ENCODE measurements around the gene TEDC2.

Gene TEDC2

DNA sequence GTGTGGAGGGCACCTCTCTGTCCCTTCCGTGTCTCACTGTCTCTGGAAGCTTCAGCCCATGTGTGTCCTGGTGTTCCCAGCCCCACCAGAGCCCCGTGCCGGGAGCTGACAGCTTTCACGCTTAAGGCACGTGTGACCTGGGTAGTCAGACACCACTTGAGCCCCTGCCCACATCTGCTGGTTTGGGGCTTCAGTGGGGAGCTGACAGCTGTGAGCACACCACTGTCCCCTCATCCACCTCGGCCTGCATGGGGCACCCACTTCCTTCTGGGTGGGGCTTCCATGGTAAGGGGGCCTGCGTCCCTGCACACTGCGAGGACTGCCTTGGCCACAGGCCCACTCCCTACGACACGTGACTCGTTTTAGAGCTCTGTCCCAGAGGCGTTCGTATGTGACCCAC, 2.6 kb upstream of the TEDC2 start:
- Histone ChIP-seq H3K27me3 (ENCODE audit: control insufficient read depth in 1 of 2, insufficient read depth in 2 of 2, low read length in 2 of 2) (no peaks in the 10 kb centered on the region), H3K36me3 (ENCODE audit: insufficient read depth, low read length) (no peaks in the 10 kb centered on the region), H3K9ac (ENCODE audit: low read length) (no peak overlapping the region), H3K4me3 (ENCODE audit: low read depth in 1 of 2, low read length in 2 of 2) (no peak overlapping the region), H3K27ac (ENCODE audit: low read depth, low read length) (no peak overlapping the region), H3K9me3 (ENCODE audit: low read length) (no peaks in the 10 kb centered on the region), H3K4me1 (ENCODE audit: insufficient read depth, low read length) (peaks cover 13% of the 10 kb centered on the region)

DNA sequence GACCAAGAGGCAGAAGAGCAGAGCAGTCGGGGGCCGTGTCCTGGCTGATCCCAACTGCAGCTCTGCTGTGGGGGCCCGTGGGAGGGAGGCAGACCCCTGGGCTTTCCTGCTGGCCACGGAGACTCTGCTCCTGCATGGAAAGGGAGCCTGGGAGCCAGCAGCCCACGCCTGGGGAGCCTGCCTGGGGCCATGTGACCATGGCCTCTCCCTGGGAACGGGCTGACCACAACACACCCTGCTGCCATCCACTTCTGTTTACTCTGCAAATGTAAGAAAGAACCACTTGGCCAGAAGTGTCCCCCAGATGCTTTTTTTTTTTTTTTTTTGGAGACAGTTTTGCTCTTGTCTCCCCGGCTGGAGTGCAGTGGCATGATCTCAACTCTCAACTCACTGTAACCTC, 2.0 kb upstream of the TEDC2 start:
- Histone ChIP-seq H3K4me3 (ENCODE audit: low read depth in 1 of 2, low read length in 2 of 2) (no peak overlapping the region), H3K36me3 (ENCODE audit: insufficient read depth, low read length) (no peaks in the 10 kb centered on the region), H3K9ac (ENCODE audit: low read length) (no peak overlapping the region), H3K9me3 (ENCODE audit: low read length) (no peaks in the 10 kb centered on the region), H3K27me3 (ENCODE audit: control insufficient read depth in 1 of 2, insufficient read depth in 2 of 2, low read length in 2 of 2) (no peaks in the 10 kb centered on the region), H3K27ac (ENCODE audit: low read depth, low read length) (no peak overlapping the region), H3K4me1 (ENCODE audit: insufficient read depth, low read length) (peaks cover 13% of the 10 kb centered on the region)

DNA sequence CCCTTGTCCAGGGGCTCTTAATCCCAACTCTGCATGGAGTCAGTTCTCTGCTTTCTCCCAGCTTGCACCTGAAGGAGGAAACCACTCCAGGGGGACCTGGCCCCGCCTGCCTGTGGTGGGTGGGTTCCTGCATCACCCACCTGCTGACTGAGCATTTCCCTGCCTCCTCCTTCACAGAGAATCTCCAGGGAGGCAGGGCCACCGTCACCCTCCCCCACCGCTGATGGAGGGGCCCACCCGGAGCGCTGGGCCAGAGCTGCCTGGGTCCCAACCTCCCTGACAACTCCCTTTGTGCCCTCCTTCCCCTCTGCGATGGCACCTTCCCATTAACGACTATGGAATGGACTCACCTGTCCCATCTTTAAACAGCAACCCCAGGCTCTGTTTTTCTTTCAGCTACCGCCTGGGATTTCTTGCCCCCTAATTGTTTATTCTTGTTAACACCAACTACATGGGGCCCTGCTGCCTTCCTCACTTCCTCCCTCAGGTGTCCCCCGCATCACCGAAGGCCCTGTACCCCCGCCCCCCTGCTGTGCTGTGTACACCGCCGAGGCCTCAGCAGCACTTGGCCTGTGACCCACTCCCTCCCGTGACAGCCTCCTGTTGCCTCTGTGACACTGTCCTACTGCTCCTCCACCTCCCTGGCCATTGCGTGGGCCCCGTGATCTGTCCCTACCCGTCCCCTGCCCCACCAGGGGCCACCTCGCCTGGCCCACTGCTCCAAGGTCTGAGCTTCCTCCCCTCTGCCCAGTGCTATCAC, 842 bp upstream of the TEDC2 start:
- Histone ChIP-seq H3K4me3 (ENCODE audit: low read depth in 1 of 2, low read length in 2 of 2) (peak overlapping the region; percentile 85 to 88), H3K9me3 (ENCODE audit: low read length) (no peaks in the 10 kb centered on the region), H3K9ac (ENCODE audit: low read length) (no peak overlapping the region), H3K4me1 (ENCODE audit: insufficient read depth, low read length) (peaks cover 13% of the 10 kb centered on the region), H3K27ac (ENCODE audit: low read depth, low read length) (no peak overlapping the region), H3K27me3 (ENCODE audit: control insufficient read depth in 1 of 2, insufficient read depth in 2 of 2, low read length in 2 of 2) (no peaks in the 10 kb centered on the region), H3K36me3 (ENCODE audit: insufficient read depth, low read length) (no peaks in the 10 kb centered on the region)

DNA sequence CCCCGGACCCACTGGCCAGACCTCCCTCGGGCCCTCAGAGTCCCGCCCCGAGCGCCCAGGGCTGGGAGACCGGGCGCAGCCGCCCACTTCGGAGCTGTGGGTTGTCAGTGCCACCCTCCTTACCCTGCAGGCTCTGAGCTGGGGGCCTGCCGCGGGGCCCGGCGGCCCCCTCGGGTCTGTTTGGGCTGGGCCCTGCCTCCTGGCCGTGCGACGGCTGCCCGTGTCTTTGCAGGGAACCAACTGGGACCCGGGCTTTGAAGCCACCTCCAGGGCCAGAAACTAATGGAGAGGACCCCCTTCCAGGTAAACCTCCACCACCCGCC, 443 bp downstream of the TEDC2 start:
- Histone ChIP-seq H3K9me3 (ENCODE audit: low read length) (no peaks in the 10 kb centered on the region), H3K9ac (ENCODE audit: low read length) (no peak overlapping the region), H3K36me3 (ENCODE audit: insufficient read depth, low read length) (no peaks in the 10 kb centered on the region), H3K4me1 (ENCODE audit: insufficient read depth, low read length) (peaks cover 13% of the 10 kb centered on the region), H3K27me3 (ENCODE audit: control insufficient read depth in 1 of 2, insufficient read depth in 2 of 2, low read length in 2 of 2) (no peaks in the 10 kb centered on the region), H3K27ac (ENCODE audit: low read depth, low read length) (no peak overlapping the region), H3K4me3 (ENCODE audit: low read depth in 1 of 2, low read length in 2 of 2) (peak overlapping the region; percentile 85 to 88)

DNA sequence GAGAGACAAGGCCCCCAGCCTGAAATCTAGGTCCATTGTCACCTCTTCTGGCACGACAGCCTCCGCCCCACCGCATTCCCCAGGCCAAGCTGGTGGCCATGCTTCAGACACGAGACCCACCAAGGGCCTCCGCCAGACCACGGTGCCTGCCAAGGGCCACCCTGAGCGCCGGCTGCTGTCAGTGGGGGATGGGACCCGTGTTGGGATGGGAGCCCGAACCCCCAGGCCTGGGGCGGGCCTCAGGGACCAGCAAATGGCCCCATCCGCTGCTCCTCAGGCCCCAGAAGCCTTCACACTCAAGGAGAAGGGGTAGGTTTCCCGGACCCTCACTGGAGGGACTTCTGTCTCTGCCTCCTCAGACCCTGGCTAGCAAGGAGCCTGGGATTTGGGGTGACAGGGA, 1.0 kb downstream of the TEDC2 start:
- Histone ChIP-seq H3K36me3 (ENCODE audit: insufficient read depth, low read length) (no peaks in the 10 kb centered on the region), H3K4me1 (ENCODE audit: insufficient read depth, low read length) (peaks cover 13% of the 10 kb centered on the region), H3K27me3 (ENCODE audit: control insufficient read depth in 1 of 2, insufficient read depth in 2 of 2, low read length in 2 of 2) (no peaks in the 10 kb centered on the region), H3K27ac (ENCODE audit: low read depth, low read length) (no peak overlapping the region), H3K9ac (ENCODE audit: low read length) (no peak overlapping the region), H3K9me3 (ENCODE audit: low read length) (no peaks in the 10 kb centered on the region), H3K4me3 (ENCODE audit: low read depth in 1 of 2, low read length in 2 of 2) (no peak overlapping the region)

DNA sequence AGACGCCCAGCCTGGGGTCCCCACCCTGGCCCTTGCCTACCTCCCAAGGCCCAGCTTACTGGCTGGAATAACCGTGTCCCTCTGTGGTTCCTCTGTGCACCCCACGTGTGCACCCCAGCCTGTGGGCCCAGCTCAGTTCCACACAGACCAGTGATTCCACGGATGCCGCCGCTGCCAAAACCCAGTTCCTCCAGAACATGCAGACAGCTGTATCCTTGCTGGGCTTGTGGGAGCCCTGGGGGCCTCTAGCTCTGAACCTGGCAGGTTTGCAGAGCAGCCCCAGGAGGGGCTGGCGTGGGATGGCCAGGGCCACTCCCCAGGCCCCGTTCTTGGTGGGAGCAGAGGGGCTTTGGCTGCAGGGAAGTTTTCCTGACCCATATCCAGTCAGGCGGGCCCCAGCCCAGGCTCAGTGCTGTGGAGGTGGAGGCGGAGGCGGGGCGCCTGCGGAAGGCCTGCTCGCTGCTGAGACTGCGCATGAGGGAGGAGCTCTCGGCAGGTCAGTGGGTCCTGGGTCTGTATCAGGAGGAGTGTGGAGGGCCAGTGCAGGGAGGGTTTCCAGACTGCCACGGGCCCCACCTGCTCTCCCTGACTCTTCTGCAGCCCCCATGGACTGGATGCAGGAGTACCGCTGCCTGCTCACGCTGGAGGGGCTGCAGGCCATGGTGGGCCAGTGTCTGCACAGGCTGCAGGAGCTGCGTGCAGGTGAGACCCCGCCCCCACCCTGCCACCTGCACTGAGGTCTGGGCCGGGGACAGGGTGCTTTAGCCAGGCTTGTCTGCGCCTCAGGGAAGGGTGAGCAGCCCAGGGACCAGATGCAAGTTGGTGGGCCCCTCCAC, 2.3 kb downstream of the TEDC2 start:
- H3K27me3 ChIP-seq (ENCODE audit: control insufficient read depth in 1 of 2, insufficient read depth in 2 of 2, low read length in 2 of 2) = no peaks in the 10 kb centered on the region

DNA sequence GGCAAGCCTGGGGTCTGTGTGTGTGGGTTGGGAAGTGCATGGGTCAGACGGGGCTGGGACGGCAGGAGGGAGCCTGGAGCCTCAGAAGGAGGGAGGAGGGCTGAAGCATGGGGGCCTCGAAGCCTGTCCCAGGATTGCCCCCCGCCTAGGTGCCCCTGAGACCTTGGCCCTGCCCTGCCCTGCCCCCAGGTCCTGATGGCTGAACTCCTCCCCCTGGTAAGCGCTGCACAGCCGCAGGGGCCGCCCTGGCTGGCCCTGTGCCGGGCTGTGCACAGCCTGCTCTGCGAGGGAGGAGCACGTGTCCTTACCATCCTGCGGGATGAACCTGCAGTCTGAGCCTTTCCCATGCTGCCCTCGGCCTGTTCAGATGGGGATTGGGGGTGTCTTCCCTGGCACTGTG, 4.4 kb downstream of the TEDC2 start:
- Histone ChIP-seq H3K36me3 (ENCODE audit: insufficient read depth, low read length) (no peaks in the 10 kb centered on the region), H3K27me3 (ENCODE audit: control insufficient read depth in 1 of 2, insufficient read depth in 2 of 2, low read length in 2 of 2) (peaks cover 7 to 16% of the 10 kb centered on the region in 2 donors), H3K4me3 (ENCODE audit: low read depth in 1 of 2, low read length in 2 of 2) (no peak overlapping the region), H3K9me3 (ENCODE audit: low read length) (no peaks in the 10 kb centered on the region), H3K4me1 (ENCODE audit: insufficient read depth, low read length) (peaks cover 17% of the 10 kb centered on the region), H3K27ac (ENCODE audit: low read depth, low read length) (no peak overlapping the region), H3K9ac (ENCODE audit: low read length) (no peak overlapping the region)

More for the DNA sequence above, 2.3 kb downstream of the TEDC2 start:
- no peak overlapping the region for H3K9ac ChIP-seq (ENCODE audit: low read length)
- H3K27ac ChIP-seq (ENCODE audit: low read depth, low read length) = no peak overlapping the region
- H3K4me3 ChIP-seq (ENCODE audit: low read depth in 1 of 2, low read length in 2 of 2) = no peak overlapping the region
- H3K9me3 ChIP-seq (ENCODE audit: low read length) = no peaks in the 10 kb centered on the region
- H3K4me1 ChIP-seq (ENCODE audit: insufficient read depth, low read length) = peaks cover 13% of the 10 kb centered on the region
- H3K36me3 ChIP-seq (ENCODE audit: insufficient read depth, low read length) = no peaks in the 10 kb centered on the region

DNA sequence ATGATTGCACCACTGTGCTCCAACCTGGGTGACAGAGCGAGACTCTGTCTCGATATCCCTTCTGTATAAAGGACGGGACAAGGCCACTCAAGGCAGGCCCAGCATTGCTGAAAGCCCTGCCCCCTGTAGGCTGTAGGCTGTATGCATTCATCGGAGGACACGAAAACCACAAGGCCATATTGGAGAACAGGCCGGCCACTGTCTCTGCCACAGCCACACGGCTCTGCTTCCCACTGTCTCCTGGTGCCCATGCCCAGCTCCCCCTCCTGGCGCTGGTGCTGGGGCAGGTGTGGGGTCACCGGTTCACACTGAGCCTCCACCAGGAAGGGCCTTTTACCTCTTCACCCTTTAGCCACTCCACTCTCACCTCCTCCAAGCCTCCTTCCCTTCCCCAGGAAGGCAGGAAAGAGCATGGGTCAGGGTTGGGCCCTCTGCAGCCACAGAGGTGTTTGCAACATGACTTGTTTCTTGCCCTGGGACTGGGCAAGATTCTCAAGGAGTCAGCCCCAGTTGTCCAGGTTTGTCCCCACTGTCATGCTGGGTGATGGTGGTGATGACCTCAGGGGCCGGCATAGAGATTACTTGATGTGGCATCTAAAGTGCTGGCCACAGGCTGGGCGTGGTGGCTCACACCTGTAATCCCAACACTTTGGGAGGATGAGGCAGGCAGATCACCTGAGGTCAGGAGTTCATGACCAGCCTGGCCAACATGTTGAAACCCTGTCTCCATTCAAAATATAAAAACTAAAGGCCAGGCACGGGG, 5.9 kb downstream of the TEDC2 start:
- Histone ChIP-seq H3K4me3 (ENCODE audit: low read depth in 1 of 2, low read length in 2 of 2) (no peak overlapping the region), H3K9ac (ENCODE audit: low read length) (no peak overlapping the region), H3K4me1 (ENCODE audit: insufficient read depth, low read length) (peaks cover 9% of the 10 kb centered on the region), H3K36me3 (ENCODE audit: insufficient read depth, low read length) (no peaks in the 10 kb centered on the region), H3K27me3 (ENCODE audit: control insufficient read depth in 1 of 2, insufficient read depth in 2 of 2, low read length in 2 of 2) (peaks cover 22 to 31% of the 10 kb centered on the region in 2 donors), H3K9me3 (ENCODE audit: low read length) (no peaks in the 10 kb centered on the region), H3K27ac (ENCODE audit: low read depth, low read length) (no peak overlapping the region)

DNA sequence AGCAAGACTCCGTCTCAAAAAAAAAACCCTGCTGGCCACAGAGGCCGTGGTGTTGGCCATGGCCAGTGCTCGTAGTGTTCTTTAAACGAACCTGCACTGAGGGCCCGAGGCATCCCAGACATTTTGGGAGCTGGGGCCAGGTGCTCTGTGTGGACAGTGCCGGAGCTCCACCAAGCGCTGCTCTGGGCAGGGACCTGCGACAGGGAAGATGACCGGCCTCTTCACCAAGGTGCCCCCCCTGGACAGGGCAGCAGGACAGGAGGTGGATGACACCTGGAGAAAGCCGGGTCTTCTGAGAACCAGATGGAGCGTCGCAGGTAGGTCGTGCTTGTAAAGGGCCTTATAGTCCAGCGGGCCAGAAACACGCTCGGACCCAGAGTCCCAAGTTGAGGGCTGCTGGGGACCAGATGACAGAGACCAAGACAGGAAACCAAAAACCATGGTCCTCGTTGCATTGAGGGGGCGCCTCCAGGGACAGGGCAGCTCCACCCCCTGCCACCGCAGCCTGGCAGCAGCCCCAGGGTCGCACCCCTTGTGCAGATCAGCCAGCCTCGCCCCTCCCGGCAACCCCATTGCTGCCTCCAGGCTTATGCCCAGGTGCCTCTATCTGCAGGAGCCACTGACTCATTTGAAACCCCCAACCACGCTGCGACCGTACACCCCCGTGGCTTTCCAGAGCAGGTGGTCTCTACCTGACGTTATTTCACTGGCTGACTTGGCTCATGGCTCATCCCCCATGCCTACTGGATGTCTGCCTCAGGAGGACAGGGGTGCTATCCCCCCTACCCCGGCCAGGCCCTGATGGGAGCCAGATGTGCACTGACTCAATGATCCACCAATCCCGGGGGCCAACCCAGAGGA, 7.0 kb downstream of the TEDC2 start:
- peak overlapping the region; percentile 49 for H3K9ac ChIP-seq (ENCODE audit: low read length)
- H3K9me3 ChIP-seq (ENCODE audit: low read length) = no peaks in the 10 kb centered on the region
- H3K27ac ChIP-seq (ENCODE audit: low read depth, low read length) = no peak overlapping the region
- H3K27me3 ChIP-seq (ENCODE audit: control insufficient read depth in 1 of 2, insufficient read depth in 2 of 2, low read length in 2 of 2) = peaks cover 22 to 41% of the 10 kb centered on the region in 2 donors
- no peaks in the 10 kb centered on the region for H3K36me3 ChIP-seq (ENCODE audit: insufficient read depth, low read length)
- peak overlapping the region in 1 of 2 donors; percentile 47 for H3K4me3 ChIP-seq (ENCODE audit: low read depth in 1 of 2, low read length in 2 of 2)
- H3K4me1 ChIP-seq (ENCODE audit: insufficient read depth, low read length) = peaks cover 9% of the 10 kb centered on the region

DNA sequence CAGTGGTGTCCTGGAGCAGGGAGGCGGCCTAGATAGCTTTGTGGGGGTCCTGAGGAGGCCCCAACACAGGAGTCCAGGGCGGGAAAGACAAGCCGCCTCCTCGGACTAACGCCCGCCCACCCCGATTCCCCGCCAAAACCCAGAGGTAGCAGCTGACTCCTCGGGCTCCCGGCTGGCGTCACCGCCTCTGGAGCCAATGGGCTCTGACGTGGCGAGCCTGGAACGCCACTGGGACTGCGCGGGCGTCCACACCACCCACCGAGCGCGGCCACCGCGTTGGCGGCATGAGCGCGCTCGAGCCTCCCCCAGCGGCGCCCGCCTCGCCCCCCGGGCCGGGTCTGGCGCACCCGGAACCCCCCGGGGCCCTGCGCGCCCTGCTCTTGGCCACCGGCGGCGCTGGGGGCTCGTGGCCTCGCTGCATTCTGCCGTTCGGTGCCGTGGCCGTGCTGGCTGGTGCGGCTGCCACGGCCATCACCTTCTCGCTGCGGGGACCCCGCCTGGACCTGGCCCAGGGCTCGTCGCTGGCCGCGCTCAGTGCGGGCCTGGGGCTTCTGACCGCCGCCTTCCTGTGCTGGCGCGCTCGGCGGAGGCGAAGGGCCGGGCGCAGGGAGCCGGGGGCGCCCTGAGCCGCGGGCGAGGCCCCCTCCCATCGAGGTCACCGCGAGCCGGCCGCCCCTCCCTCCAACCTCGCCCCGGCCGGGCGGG, 7.8 kb downstream of the TEDC2 start:
- H3K4me1 ChIP-seq (ENCODE audit: insufficient read depth, low read length) = peaks cover 9% of the 10 kb centered on the region
- no peaks in the 10 kb centered on the region for H3K9me3 ChIP-seq (ENCODE audit: low read length)

More for the DNA sequence above, 7.8 kb downstream of the TEDC2 start:
- no peaks in the 10 kb centered on the region for H3K36me3 ChIP-seq (ENCODE audit: insufficient read depth, low read length)
- H3K27me3 ChIP-seq (ENCODE audit: control insufficient read depth in 1 of 2, insufficient read depth in 2 of 2, low read length in 2 of 2) = peaks cover 22 to 49% of the 10 kb centered on the region in 2 donors
- peak overlapping the region; percentile 35 to 47 for H3K4me3 ChIP-seq (ENCODE audit: low read depth in 1 of 2, low read length in 2 of 2)
- no peak overlapping the region for H3K27ac ChIP-seq (ENCODE audit: low read depth, low read length)
- H3K9ac ChIP-seq (ENCODE audit: low read length) = peak overlapping the region; percentile 49
